Urothelium cell line (cell line): ENCODE measurements around the gene KDM5B.
"Not testable (repeated sequence)": the region's sequence is repeated elsewhere in the genome, so short reads cannot be mapped to it uniquely, and the experiment has no call there.

Experiments used
- DNase-seq: peaks from one replicate; pipeline ENCODE4 v3.0.0; 2011; ENCODE audit warnings: low spot score, mixed read lengths
- FAIRE-seq: peaks from 2 replicates; lab custom pipeline; 2011; peaks lifted over from hg19 to GRCh38; lab: Jason Lieb, UNC

The KDM5B gene

GRCh38 chr1:202716654-202717053, 91.6 kb downstream of the KDM5B start:
- DNase-seq (no peak), FAIRE-seq (no peak)

- not testable (repeated sequence) for DNase-seq, FAIRE-seq
Observed at GRCh38 chr1:202714202-202714601, 94.0 kb downstream of the KDM5B start.

- DNase-seq (no peak), FAIRE-seq (no peak)
Observed at GRCh38 chr1:202713110-202713509, 95.1 kb downstream of the KDM5B start.

DNA sequence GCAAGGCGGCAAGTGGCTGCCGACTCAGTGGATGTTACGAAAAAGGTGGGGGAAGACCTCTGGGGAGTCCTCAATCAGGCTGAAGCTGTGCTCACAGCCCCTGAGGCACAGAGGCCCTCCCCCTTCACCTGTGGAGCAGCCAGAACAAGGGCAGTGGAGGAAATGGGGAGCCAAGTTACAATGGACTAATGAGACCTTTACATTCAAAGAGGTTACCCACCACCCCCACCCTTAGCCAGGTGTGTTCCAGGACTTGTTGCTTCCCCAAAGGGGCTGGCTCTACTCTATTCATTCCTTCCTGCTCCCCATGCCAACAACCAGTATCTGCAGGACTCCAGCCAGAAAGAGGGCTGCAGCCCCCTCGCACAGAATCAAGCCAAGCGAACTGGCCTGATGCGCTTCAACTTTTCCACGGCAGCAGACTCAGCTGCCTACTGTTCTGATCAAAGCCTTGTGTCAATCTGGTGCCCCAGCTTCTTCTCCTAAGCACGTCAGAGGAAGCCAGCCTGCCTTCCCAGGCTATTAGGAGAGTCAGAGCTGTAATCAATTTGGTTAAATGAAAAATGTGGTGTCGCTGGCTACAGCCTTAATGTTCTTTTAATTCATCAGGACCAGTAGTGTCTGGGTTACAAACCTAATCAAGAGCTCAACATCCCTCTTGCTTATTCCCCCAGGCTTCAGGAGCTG, 96.1 kb downstream of the KDM5B start:
- DNase-seq (no peak), FAIRE-seq (no peak)

DNA sequence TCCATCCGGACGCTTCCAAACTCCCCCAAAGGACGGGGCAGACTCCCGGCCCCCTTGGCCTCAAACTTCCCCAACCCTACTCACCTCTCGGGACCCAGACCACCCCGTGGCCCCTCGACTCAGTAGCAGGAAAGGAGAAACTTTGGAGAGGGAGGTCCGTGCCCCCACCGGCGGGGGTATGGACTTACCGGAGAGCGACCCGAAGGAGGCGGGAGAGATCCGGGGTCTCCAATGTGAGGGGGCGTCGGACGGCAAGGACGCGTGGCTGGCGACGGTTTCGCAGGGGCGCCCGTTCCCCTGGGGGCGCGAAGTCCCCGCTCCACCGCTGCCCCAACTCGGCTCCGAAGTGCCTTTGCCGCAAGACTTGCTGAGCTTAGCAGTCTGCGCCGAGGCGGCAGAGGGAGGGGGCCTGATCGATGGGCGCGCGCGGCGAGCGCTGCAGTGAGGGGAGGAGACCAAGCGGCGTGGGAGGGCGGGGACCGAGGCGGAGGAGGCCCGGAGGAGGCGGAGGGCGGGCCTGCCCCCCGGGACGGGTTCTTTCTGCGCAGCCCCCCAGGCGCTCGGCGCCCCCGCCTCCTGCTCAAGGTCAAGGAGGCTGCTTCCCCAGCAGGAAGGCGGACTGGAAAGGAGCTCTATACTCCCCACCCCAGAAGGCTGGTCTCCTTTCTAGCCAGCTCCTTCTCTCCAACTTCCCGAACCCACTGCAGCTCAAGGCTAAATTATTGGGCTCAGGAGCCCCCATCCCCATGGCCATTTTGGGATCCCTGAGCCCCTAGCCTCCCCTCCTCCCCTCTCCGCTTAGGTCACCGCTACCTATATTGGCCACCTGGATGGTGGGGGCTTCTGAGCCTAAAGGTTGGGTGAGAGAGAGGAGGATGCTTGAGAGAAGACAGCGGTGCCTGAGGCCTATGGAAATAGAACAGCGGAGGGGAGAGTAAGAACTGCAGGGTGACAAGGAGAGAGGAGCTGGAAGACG, 97.9 kb downstream of the KDM5B start, which contains the start of gene SYT2:
TSS of gene SYT2 (minus strand) at position 385 of the 976 bp plus-strand sequence. CDS start 104,682 bp downstream, outside the sequence.
- FAIRE-seq (no peak), DNase-seq (peak; percentile 83)

GRCh38 chr1:202709276-202710041, 98.8 kb downstream of the KDM5B start:
- peak; percentile 36 for DNase-seq
- FAIRE-seq, result no peak

DNA sequence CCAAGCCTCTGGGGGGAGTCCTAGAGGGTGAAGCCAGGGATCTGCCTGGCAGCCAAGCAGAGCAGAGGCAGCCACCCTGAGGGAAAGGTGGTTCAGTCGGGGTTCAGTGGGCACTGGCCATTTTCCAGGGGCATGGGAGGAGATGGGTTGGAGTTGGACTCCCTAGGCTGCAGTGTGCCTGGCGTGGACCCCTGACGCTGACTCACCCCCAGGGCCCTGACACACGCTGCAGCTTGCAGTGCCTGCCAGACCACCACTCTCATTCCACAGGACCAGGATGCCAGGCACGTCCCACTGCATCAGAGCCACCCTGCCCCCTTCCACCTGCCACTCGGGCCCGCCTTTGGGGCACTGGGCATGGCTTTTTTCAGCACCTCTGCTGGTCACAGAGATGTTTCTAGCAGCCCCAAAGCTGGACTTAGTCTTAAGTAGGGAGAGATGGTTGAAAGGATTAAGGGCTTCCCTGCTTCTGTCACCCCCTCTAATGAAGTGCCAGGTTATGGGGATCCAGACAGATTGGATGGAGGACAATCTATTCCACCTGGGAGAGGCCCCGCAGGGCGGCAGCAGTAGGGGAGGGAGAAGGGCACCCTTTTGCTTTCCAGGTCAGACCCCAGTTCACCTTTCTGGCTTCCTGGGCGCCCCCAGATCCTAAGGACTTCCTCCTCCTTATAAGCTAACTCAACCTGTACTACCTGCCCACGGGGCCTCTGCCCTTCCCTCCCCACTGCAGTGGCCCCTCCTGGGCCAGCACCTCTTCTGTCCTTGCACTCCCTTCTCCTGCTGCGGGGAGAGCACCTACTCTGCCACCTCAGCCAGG, 99.6 kb downstream of the KDM5B start:
- FAIRE-seq, result no peak

DNA sequence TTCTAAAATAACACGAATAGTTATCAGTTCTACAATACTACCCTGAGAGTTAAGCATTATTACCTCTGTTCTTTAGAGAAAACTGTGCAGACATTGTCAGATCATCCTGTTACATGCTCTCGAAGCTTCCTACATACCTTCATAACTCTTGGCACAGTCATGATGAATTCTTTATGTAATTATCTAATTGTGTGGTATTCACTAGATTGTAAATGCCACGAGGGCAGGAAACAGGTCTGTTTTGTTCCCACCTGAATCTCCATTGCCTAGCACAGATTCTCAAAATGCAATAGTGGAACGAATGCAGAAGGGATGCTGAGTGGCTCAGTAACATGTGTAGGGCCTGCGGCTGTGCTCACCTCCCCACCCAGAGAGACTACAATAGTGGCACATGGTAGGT, 101.4 kb downstream of the KDM5B start:
- no peak for FAIRE-seq
- no peak for DNase-seq

More for the DNA sequence above, 99.6 kb downstream of the KDM5B start:
- no peak for DNase-seq

- DNase-seq, result no peak
- FAIRE-seq, result no peak
Observed at GRCh38 chr1:202704601-202705000, 103.6 kb downstream of the KDM5B start.

DNA sequence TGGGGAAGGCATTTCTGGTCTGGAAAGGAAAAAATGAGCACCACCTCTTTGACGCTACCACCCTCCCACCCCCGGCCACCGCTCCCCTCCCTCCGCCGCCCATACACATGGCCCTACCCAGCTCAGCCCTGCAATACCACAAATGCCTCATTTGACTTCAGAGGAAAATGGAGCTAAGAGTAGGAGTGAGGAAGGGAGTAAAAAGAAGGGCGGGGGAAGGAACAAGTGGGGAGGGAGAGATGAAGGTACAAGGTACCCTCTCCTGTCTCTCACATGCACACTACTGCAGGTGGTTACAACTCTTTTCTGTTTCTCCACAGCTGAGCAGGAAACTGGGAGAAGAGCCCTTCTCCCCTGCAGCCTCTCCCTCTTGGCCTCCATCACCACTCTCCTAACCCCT, 105.0 kb downstream of the KDM5B start:
- FAIRE-seq, result no peak
- no peak for DNase-seq

DNA sequence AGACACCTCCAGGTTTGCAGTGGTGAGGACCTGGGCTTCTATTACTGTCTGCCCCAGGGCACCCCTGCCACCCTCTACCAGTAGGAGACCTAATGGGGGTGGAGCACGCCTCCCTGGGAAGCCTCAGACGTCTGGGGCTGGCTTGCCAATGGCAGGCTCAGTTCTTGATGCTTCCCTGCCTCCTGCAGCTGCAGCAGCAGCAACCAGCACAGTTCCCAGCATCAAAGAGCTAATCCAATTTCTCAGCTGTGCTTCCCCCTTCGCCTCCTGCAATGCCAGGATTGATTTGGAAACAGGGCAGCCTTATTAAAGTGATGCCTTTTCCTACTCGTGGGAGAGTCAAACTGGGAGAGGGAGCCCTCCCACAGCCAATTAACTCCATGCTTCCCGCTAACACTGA, 106.1 kb downstream of the KDM5B start:
- no peak for DNase-seq

DNA sequence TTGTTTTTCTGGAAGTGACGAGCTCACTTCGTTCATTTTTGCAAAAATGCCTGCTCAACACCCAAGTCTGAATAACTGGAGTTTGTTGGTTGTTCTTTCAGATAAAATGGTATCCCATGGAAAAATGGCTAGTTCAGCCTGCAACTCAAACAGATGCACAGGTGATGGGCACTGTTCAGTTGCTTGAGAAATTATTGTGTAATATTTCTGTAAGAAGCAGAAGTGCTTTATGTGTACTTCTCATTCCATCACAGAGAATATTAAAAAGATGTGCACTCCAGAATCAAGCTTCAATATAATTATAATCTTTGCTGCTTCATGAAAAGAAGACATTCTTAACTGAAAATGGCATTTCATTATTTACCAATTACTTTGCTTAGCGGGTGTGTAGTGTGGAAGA, 107.0 kb downstream of the KDM5B start:
- no peak for FAIRE-seq
- DNase-seq, result no peak

More for the DNA sequence above, 106.1 kb downstream of the KDM5B start:
- FAIRE-seq, result no peak

DNA sequence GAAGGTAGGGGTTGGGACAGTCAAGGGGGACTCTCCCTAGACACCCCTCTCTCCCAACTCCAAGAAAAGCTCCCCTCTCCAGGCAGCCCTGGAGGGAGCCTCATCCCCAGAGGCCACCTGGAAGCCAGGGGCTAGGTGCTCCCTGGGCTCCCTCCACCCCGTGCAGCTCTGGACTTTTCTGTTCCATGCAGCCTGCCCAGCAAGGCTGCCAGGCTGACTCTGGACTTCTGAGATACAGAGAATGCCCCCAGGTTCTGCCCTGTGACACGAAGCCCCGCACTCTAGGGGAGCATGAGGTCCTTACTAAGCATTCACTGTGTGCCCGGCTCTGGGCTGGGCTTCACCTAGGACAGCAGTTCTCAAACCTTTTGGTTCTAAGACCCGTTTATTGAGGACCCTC, 108.2 kb downstream of the KDM5B start:
- FAIRE-seq, result no peak
- no peak for DNase-seq

- DNase-seq, result no peak
- no peak for FAIRE-seq
Observed at GRCh38 chr1:202698276-202698675, 109.9 kb downstream of the KDM5B start.

DNA sequence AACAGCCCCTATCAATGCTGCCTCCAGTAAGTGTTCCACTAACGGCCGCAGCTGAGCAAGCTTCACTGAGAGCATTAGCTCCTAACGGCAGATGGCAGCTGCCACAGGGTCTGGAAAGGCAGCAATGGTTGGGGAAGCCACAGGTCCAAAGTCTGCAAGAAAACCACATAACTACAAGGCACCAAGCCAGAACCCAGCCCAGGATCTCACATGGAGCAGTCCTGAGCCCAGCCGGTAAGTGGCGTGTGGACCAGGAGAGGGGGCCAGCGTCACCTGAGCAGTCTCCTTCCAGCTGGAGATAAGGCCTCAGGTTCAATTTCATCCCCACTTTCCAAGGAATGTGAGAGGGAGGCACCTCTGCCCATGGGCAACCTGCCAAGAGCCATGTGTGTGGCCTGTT, 111.2 kb downstream of the KDM5B start:
- FAIRE-seq (no peak), DNase-seq (no peak)

GRCh38 chr1:202694314-202694713, 113.9 kb downstream of the KDM5B start:
- DNase-seq, result no peak
- FAIRE-seq, result no peak

DNA sequence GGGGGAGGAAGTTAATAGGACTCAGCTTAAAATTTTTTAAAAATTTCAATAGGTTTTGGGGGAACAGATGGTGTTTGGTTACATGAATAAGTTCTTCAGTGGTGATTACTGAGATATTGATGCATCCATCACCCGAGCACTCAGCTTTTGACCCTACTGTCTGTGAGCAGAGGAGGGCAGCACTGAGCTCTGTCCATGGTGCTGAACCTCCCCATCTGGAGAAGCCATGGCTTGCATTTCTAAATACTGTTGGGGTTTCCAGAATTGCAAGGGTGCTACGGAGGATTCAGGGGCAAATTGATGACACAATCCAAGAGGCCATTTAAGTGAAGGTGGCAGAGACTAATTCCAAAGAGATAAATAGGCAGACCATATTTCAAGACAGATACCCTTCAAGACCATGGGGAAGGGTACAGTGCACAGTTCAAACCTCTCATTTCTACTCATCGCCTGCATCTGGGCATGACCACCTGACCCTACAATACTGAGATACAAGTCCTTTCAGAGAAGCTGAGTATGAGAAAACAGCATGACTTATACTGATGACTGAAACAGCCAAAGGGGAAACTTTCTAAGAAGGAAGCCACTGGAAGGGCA, 115.2 kb downstream of the KDM5B start:
- FAIRE-seq, result no peak
- DNase-seq, result peak; percentile 75

DNA sequence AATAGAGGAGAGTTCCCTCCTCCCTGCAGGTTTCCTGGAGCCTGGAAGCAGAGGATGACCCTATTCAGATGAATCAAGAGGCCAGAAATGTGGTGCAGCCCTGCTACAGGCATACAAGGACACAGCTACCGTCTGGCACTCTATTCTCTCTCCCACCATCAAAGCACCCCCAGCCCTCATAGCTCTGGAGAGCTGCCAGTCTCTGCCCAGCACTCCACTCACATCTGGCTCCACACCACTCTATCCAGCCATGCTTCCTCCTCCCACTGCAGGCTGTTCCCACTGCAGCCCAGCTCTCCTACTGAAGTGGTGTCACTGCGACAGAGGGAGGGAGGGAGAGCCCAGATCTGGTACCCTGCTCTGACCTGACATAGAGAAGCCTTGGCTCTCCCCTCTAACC, 116.4 kb downstream of the KDM5B start:
- no peak for DNase-seq
- no peak for FAIRE-seq

DNA sequence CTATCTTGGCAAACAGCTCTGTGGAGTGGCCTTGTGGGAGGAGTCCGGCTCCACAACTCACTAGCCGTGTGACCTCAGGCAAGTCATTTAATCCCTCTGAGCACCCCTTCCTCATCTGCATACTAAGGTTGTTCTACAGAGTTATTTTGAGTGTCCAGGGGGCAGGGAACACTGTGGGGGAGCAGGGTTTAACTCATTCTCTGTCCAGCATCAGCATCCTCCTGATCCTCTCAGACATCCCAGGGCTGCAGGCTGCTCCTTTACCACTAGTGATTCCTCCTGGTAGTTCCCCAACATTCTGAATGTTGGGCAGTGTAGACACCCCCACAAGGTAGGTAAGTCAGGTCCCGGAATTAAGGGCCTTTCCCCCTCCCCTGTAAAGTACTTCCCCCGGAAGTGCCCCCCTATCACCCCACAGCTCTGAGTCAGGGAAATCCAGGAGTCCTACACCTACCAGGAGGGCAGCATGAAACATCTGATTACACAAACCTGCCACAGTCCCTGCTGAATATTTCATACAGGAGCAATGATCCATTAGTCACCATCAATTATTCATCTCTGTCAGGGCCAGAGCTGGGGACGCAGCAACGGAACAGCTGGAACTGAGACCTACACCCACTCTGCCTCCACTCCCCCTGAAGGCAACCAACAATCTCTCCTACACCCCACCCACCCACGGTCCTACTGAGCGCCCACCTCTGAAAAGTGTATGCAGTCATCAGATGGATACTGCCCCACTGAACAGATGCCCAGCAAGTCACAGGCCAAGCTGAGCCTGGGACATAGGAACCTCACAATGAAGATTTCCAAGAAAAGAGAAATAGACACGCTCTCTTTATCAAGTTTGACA, 118.5 kb downstream of the KDM5B start:
- DNase-seq (no peak), FAIRE-seq (no peak)
